OCI-LY3 (cell line): Measurements from ENCODE around the gene SECISBP2.

Source experiments
- H2AFZ ChIP-seq: fragments of 200-600, 300-600 bp; shearing (Covaris generic); 2 replicates; pipeline ENCODE4 v1.6.0; 2014; ENCODE audit warnings: antibody characterized with exemption, low read depth, low read length
- H3K27ac ChIP-seq: fragments of 200-600, 300-600 bp; sonication (generic); 2 replicates; pipeline ENCODE4 v1.5.1; 2014; ENCODE audit warnings: mild to moderate bottlenecking, low read length, moderate library complexity, mixed read lengths
- H3K27me3 ChIP-seq: fragments of 200-600, 300-600 bp; sonication (generic); 2 replicates; pipeline ENCODE4 v1.6.1; 2014; ENCODE audit warnings: low read depth, low read length, mixed read lengths
- H3K36me3 ChIP-seq: fragments of 200-600, 300-600 bp; sonication (generic); replicated peaks from 2 replicates; pipeline ENCODE3; 2014; ENCODE audit warnings: low read depth, low read length, mixed read lengths
- H3K4me1 ChIP-seq: fragments of 300-600, 200-600 bp; sonication (generic); 2 replicates; pipeline ENCODE4 v1.6.1; 2014; ENCODE audit warnings: low read length, mixed read lengths
- H3K4me2 ChIP-seq: fragments of 200-600, 300-600 bp; sonication (generic); 2 replicates; pipeline ENCODE4 v1.6.1; 2014; ENCODE audit warnings: low read length, mixed read lengths
- H3K4me3 ChIP-seq: fragments of 300-600, 200-600 bp; sonication (generic); 2 replicates; pipeline ENCODE4 v1.5.1; 2014; ENCODE audit warnings: antibody characterized with exemption, mild to moderate bottlenecking, low read length, moderate library complexity
- H3K79me2 ChIP-seq: fragments of 300-600, 200-600 bp; shearing (Covaris generic); 2 replicates; pipeline ENCODE4 v1.6.1; 2014; ENCODE audit warnings: mild to moderate bottlenecking, low read length, mixed read lengths
- H3K9ac ChIP-seq: fragments of 300-600, 200-600 bp; shearing (Covaris generic); 2 replicates; pipeline ENCODE4 v1.6.0; 2014; ENCODE audit warnings: mild to moderate bottlenecking, low read length, moderate library complexity
- H3K9me3 ChIP-seq: fragments of 200-600, 300-600 bp; shearing (Covaris generic); 2 replicates; pipeline ENCODE4 v1.6.1; 2014; ENCODE audit warnings: low read length, mixed read lengths; ENCODE audit not compliant: insufficient read depth
- H4K20me1 ChIP-seq: fragments of 200-600, 300-600 bp; sonication (generic); 2 replicates; pipeline ENCODE4 v1.6.1; 2016; ENCODE audit warnings: low read length, mixed read lengths; ENCODE audit not compliant: insufficient read depth
- EZH2phosphoT487 ChIP-seq: fragments of 200-600 bp; shearing (Covaris generic); IDR thresholded peaks from 2 replicates; pipeline ENCODE4 v1.6.1; 2018; ENCODE audit warnings: antibody characterized with exemption, mixed run types, low read depth
- TF ChIP-seq, protein P1 (sequence below): fragments of 200-600, 300-600 bp; sonication (generic); IDR thresholded peaks from 2 replicates; pipeline ENCODE4 v1.5.1; 2014; ENCODE audit warnings: antibody characterized with exemption, low read length, low read depth

Gene SECISBP2

DNA sequence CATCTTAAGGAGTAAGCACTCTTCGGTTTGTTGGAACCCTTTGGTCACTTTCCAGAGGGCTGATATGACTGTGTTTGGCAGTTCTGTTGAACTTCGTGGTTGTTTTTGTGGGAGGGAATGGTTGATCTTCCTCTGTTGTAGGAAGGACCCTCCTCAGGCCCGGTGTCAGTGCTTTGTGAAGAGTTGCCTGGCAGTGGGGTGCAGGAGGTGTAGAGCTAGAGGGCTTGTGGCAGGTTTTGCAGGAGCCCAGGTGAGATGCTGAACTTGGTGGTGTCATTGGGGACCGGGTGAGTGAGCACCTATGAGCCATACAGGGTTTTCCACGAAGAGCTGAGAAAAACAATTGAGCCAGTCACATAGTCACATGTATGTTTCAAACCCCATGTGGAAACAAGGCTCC is 27.2 kb downstream of the SECISBP2 start:
- Histone ChIP-seq H3K4me1 (no peaks in the 10 kb centered on the region), H4K20me1 (no peaks in the 10 kb centered on the region), H3K27ac (no peak overlapping the region), H3K4me2 (no peak overlapping the region), H3K9me3 (no peaks in the 10 kb centered on the region), H2AFZ (no peak overlapping the region), H3K36me3 (peaks cover 67% of the 10 kb centered on the region), H3K9ac (no peak overlapping the region), H3K79me2 (no peaks in the 10 kb centered on the region), H3K27me3 (no peaks in the 10 kb centered on the region), H3K4me3 (no peak overlapping the region)
- TF ChIP-seq EZH2phosphoT487: no peak
- TF ChIP-seq, protein P1, sequence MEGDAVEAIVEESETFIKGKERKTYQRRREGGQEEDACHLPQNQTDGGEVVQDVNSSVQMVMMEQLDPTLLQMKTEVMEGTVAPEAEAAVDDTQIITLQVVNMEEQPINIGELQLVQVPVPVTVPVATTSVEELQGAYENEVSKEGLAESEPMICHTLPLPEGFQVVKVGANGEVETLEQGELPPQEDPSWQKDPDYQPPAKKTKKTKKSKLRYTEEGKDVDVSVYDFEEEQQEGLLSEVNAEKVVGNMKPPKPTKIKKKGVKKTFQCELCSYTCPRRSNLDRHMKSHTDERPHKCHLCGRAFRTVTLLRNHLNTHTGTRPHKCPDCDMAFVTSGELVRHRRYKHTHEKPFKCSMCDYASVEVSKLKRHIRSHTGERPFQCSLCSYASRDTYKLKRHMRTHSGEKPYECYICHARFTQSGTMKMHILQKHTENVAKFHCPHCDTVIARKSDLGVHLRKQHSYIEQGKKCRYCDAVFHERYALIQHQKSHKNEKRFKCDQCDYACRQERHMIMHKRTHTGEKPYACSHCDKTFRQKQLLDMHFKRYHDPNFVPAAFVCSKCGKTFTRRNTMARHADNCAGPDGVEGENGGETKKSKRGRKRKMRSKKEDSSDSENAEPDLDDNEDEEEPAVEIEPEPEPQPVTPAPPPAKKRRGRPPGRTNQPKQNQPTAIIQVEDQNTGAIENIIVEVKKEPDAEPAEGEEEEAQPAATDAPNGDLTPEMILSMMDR: no peak

DNA sequence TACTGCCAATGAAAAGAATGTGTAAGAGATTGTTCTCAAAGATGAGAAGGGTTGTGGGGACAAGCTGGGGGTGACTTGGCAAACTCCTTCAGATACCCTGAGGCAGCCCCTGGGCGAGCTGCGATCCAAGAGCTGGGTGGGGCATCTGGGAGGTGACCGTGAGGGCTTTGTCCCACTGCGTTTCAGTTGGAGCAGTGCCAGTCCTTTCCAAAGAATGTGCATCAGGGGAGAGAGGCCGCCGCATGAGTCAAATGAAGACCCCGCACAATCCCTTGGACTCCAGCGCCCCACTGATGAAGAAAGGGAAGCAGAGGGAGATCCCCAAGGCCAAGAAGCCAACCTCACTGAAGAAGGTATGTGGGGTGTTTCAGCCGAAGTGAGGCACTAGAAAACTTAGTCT is 28.4 kb downstream of the SECISBP2 start:
- Histone ChIP-seq H3K27me3 (no peaks in the 10 kb centered on the region), H3K9me3 (no peaks in the 10 kb centered on the region), H3K4me2 (no peak overlapping the region), H2AFZ (no peak overlapping the region), H3K27ac (no peak overlapping the region), H3K79me2 (no peaks in the 10 kb centered on the region), H4K20me1 (no peaks in the 10 kb centered on the region), H3K4me1 (no peaks in the 10 kb centered on the region), H3K9ac (no peak overlapping the region), H3K4me3 (no peak overlapping the region), H3K36me3 (peaks cover 67% of the 10 kb centered on the region)
- TF ChIP-seq, protein P1: no peak
- TF ChIP-seq EZH2phosphoT487: no peak

DNA sequence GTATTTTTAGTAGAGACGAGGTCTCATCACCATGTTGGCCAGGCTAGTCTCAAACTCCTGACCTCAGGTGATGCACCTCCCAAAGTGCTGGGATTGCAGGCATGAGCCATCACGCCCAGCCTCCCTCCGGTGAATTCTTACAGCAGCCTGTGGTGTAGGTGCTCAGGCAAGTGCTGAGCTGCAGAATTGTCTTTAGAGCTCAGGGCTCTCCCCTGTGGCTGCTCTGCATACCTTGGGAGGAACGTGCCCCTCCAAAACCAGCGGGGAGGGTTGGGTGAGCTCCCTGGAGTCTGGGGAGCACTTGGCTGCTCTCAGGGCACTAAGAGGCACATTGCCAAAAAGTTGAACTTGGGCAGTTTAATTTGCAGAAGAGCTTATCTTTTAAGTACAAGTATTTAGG is 29.4 kb downstream of the SECISBP2 start:
- Histone ChIP-seq H3K79me2 (no peaks in the 10 kb centered on the region), H3K4me1 (no peaks in the 10 kb centered on the region), H2AFZ (no peak overlapping the region), H3K4me3 (no peak overlapping the region), H3K9me3 (no peaks in the 10 kb centered on the region), H3K27me3 (no peaks in the 10 kb centered on the region), H3K27ac (no peak overlapping the region), H3K36me3 (peaks cover 65% of the 10 kb centered on the region), H3K4me2 (no peak overlapping the region), H3K9ac (no peak overlapping the region), H4K20me1 (no peaks in the 10 kb centered on the region)
- TF ChIP-seq, protein P1: no peak
- no peak for TF ChIP-seq EZH2phosphoT487

DNA sequence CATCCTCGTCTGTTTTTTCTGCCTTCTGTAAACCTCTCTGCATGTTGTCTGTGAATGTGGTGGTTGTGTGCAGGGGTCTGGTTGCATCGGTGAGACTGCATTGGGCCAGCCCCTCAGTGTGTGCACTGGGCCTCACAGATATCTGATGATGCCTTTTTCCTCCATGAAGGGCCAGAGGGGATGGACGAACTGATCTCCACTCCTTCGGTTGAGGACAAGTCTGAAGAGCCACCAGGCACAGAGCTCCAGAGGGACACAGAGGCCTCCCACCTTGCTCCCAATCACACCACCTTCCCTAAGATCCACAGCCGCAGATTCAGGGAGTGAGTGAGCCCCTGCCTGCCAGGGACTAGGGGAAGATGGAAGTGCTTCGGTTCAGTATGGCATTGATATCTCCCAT is 31.3 kb downstream of the SECISBP2 start:
- no peak overlapping the region for H3K4me3 ChIP-seq
- no peak overlapping the region for H3K4me2 ChIP-seq
- no peaks in the 10 kb centered on the region for H3K79me2 ChIP-seq
- no peak overlapping the region for H3K27ac ChIP-seq
- peaks cover 68% of the 10 kb centered on the region for H3K36me3 ChIP-seq
- no peaks in the 10 kb centered on the region for H4K20me1 ChIP-seq
- H2AFZ ChIP-seq: no peak overlapping the region
- no peaks in the 10 kb centered on the region for H3K9me3 ChIP-seq
- TF ChIP-seq, protein P1: no peak
- no peak for TF ChIP-seq EZH2phosphoT487
- H3K9ac ChIP-seq: no peak overlapping the region
- H3K27me3 ChIP-seq: no peaks in the 10 kb centered on the region
- no peaks in the 10 kb centered on the region for H3K4me1 ChIP-seq
